ENCODE data around the gene CACNA1G. TPM values are rescaled to one million over a fixed set of nuclear protein-coding genes. Genes with fewer than 3 reads are reported as not detected.

Gene CACNA1G
- total RNA-seq, 1 donor from 2014 or later = not detected

GRCh38 chr17:50585346-50585745 is 24.8 kb downstream of the CACNA1G start:
- no peak for DNase-seq (ENCODE audit: extremely low read depth, low read depth, low spot score)

- no peak for DNase-seq (ENCODE audit: extremely low read depth, low read depth, low spot score)
Observed at GRCh38 chr17:50585891-50586290, 25.4 kb downstream of the CACNA1G start.

DNA sequence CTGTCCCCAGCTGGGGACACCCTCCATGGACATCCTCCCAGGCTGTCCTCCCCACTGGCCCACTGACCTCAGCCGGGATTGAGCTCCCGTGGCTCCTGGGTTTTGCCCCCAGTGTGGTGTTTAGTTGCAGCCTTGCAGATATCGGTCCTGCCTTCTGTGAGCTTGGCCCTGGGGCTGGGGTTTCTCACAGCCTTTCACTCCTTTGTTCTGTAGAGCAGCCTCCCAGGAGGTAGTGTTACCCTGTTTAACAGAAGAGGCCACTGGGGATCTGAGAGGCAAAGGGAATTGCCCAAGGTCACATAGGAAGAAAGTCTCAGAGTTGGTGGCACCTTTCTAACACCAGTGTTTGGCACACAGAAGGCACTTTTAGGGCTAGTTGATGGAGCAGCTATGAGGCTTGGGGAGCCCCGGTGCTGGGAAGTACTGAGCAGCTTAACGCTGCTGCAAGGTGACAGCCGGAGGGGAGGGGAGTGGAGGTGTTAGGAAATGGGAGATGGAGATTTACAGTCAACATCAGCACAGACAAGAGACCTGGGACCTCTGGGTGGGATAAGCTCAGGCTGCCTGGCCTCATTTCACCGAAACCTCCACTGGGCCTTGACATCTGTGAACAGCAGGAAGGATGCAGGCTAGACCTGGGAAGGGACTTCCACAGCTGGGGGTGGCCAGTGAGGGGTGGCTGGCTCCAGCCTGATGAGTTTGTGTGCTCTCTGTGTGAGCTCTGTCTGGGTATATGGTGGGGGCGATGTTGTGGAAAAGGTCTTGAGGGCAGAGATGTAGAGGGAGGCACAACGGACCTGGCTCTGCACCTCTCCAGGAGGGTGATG is 26.1 kb downstream of the CACNA1G start:
- no peak for DNase-seq (ENCODE audit: extremely low read depth, low read depth, low spot score)

GRCh38 chr17:50587571-50587970 is 27.1 kb downstream of the CACNA1G start:
- DNase-seq (ENCODE audit: extremely low read depth, low read depth, low spot score) = no peak

GRCh38 chr17:50588391-50589049 is 28.0 kb downstream of the CACNA1G start:
- DNase-seq (ENCODE audit: extremely low read depth, low read depth, low spot score) = no peak

GRCh38 chr17:50589095-50589705 is 28.7 kb downstream of the CACNA1G start:
- no peak for DNase-seq (ENCODE audit: extremely low read depth, low read depth, low spot score)

- DNase-seq (ENCODE audit: extremely low read depth, low read depth, low spot score) = no peak
Observed at GRCh38 chr17:50590946-50591737, 30.6 kb downstream of the CACNA1G start.

DNA sequence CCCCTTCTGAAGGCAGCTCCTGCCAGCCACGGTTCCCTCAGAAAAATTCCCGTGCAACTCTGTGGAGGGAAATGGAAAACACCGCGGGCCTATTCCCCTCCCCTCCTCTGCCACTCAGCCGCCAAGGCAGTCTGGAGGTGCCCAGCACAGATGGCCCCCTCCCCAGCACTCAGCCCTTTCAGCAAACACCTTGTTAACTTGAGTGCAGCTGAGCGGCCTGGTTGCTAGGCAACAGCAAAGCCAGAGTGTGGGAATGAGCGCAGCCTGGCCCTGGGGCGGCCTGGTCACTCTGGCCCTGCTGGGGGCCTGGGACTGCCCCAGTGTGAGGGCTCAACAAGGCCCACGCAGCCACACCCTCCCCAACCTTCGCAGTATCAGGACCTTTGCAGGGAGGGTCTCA is 32.8 kb downstream of the CACNA1G start:
- no peak for DNase-seq (ENCODE audit: extremely low read depth, low read depth, low spot score)

DNA sequence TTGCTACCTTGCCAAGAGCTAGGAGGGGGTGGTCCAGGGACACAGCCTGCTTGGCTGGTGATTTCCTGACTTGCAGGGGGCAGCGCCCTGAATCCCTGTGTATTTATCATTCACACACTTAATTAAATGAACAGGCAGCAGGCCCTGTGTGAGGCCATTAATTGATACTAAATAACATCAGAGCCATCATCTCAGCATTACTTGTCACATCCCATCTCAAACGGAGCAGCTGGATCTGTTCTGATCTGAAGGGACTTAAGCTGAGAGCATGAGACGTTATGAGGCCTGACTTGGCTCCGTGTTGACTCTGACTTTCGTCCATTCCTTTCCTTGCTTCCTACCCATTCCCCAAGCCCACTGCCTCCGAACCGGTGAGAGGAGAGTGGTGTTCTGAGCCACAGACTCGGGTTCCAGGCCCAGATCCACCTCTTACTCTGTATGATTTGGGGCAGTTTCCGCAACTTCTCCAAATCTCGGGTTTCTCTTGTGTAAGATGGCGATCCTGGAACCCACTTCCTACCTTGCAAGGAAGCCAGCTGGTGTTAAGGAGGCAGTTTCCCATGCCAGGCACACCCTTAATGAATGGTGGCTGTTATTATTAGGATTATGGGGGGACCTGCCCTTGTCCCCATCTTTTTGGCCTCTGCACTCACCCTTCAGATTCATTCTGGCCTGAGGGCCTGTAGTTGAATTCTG is 33.8 kb downstream of the CACNA1G start:
- no peak for DNase-seq (ENCODE audit: extremely low read depth, low read depth, low spot score)

GRCh38 chr17:50594892-50595291 is 34.4 kb downstream of the CACNA1G start:
- no peak for DNase-seq (ENCODE audit: extremely low read depth, low read depth, low spot score)

- no peak for DNase-seq (ENCODE audit: extremely low read depth, low read depth, low spot score)
Observed at GRCh38 chr17:50596191-50597037, 35.9 kb downstream of the CACNA1G start.

DNA sequence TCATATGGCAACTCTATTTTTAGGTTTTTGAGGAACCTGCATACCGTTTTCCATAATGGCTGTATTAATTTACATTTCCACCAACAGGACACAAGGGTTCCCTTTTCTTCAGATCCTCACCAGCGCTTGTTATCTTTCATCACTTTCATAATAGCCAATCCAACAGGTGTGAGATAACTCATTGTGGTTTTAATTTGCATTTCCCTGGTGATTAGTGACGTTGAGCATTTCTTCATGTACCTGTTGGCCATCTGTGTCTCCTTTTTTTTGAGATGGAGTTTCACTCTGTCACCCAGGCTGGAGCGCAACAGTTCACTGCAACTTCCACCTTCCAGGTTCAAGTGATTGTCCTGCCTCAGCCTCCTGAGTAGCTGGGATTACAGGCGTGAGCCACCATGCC is 38.0 kb downstream of the CACNA1G start:
- DNase-seq (ENCODE audit: extremely low read depth, low read depth, low spot score) = no peak

GRCh38 chr17:50599606-50600005 is 39.1 kb downstream of the CACNA1G start:
- DNase-seq (ENCODE audit: extremely low read depth, low read depth, low spot score) = no peak

GRCh38 chr17:50601823-50602375 is 41.4 kb downstream of the CACNA1G start:
- no peak for DNase-seq (ENCODE audit: extremely low read depth, low read depth, low spot score)

DNA sequence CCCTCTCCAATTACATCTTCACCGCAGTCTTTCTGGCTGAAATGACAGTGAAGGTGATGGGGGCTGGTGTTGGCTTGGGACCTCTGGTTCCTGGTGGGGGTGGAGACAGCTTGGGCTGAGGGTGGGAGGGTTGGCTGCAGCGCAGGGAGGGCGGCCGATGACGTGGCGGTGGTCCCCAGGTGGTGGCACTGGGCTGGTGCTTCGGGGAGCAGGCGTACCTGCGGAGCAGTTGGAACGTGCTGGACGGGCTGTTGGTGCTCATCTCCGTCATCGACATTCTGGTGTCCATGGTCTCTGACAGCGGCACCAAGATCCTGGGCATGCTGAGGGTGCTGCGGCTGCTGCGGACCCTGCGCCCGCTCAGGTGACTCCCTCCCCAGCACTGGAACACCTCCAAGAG is 42.3 kb downstream of the CACNA1G start:
- DNase-seq (ENCODE audit: extremely low read depth, low read depth, low spot score) = no peak

DNA sequence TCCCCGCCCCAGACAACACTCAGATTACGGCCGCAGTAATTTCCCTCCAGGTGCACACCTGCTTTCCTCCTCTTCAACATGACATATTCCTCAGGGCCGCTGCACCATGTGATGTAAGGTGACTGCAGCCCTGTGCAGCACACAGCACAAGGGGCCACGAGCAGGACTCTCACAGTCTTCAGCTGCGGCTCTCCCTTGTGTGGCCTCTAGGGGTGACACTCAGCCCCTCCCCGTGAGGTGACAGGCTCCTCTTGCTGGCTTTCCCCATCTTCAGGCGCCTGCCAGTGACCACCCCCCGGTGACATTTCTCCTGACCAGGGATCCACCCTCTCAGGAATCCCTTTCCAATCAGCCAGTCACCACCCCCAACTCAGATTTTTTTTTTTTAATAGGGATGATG is 42.8 kb downstream of the CACNA1G start:
- DNase-seq (ENCODE audit: extremely low read depth, low read depth, low spot score) = no peak

DNA sequence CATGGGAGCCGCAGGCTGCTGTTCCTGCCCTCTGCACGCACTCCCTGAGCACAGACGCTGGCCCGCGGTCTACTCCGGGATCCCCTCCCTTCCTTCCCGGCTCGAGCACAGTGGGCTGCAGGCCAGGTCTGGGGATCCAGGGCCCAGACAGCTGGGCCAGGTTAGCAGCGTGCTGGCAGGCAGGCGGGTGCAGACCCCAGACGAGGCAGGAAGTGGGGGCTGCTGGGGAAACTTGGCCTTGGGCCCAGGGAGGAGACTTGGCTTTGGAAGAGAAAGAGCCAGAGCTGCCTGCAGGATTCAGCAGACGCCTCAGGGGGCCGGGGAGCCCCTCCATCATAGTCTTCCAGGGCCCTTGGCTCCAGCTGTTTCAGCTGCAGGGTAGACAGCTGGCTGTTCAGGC is 44.0 kb downstream of the CACNA1G start:
- no peak for DNase-seq (ENCODE audit: extremely low read depth, low read depth, low spot score)

DNA sequence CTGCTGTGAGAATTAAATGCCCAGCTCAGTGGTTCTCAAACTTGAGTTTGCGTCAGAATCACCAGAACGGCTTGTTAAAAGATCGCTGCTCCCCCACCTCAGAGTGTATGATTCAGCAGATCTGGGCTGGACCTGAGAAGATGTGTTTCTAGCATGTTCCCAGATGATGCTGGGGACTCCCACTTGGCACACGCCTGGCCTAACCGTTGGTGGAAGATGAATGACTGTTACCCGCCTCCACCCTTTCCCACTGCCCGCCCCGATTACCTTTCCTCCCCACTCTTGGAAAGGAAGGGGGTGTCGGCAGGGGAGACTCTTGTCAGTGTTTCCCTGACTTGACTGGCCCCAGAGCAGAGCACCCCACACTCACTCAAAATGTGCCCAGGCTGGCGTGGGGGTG is 44.9 kb downstream of the CACNA1G start:
- DNase-seq (ENCODE audit: extremely low read depth, low read depth, low spot score) = no peak

DNA sequence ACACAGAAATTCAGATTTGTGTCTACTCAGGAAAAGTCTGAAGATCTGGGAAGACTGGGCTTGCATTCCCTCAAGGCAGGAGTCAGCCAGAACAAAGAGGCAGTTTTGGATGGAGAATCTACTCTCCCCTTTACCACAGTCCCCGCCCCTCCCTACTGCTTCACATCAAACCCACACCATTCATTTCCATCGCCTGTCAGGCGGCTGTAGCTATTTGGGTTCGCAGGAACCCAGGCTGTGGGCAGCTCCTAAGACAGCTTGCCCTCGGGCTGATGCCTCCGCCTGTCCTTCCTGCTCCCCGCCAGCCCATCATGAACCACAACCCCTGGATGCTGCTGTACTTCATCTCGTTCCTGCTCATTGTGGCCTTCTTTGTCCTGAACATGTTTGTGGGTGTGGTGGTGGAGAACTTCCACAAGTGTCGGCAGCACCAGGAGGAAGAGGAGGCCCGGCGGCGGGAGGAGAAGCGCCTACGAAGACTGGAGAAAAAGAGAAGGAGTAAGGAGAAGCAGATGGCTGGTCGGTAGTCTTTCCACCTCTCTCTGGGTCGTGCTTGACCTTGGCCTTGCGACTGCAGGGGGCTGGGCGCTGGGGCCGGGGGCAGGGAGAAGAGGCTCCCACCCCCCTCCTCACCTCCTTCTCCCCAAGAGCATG is 47.1 kb downstream of the CACNA1G start:
- no peak for DNase-seq (ENCODE audit: extremely low read depth, low read depth, low spot score)
